Stimulated activated CD4-positive, alpha-beta T cell treated with anti-CD3 and anti-CD28 coated beads, TNF-alpha, amount 100 ng/mL, for 4 hours (primary cell): Measurements from ENCODE around the gene CCNF.

Experiments
- DNase-seq, 3 experiments: peaks; one replicate each; pipeline ENCODE4 v3.0.0-alpha.2; 2020; ENCODE audit warnings: low read depth in 3 of 3

Gene CCNF

DNA sequence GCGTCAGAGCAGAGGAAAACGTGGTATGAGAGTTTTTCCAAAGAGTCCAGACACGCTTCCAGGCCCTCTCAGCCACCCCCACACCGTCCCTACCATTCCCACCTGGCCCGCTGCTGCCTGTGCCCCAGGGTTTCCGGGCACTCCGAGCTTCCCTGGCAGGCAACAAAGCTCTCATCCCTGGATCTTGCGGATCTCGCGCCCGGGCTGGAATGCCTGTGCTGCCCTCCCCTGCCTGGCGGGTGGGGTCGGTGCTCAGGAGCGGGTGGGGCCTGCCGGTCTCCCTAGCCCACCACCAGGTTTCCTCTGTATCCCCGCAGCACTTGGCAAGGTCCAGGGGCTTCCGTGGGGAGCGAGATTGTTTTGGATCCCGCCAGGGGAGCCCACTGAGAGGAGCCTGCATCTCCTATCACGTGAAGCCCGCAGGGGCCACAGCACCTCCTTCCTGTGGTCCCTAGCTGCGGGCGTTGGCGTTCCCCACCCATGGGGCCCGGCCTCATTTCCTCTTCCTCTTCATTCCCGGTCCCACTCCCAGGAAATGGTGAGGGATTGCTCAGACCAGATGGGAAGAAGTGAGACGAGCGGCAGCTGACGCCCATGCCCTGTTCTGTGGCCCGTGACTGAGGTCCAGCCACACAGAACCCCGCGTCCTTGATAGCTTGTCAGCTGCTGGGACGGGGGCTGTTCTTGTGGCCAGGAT is 56.7 kb downstream of the CCNF start:
- no peak for DNase-seq

DNA sequence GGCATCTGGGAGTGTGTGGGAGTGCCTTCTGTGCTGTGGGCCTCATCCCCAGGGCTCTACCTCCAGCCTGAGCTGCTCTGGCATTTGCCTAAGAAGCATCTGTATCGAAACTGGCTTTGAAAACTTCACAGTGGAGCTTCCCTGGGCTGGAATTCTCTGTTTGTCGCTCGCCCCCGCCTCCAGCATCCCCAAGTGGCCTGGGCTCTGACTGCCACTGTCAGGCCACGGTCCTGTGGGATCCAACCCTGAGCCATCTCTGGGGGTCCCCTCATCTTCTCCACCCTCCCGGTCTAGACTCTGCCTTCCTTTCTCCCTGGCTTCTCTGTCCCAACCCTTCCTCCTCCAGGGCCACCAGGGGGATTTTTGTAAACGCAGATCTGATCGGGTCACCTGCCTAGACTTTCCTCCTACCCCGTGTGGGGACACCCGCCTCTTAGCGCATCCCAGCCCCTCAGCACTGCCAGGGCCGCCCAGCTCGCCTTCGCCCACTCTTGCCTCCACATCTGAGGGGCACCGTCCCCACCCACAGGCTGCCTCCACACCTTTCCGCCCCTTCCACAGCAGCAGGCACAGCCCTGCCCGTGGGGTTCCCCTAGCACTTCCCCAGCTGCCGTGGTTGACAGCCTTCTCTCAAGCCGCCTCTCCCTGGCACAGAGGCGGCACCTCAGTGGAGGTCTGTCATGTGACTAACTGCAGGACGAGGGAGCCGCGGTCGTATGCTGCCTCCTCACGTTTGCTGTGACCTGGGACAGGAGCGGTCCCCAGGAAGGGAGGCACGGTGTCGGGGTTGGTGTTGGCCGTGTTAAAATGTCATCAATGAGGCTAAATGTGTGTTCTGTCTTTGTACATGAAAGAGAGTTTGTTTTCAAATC is 57.6 kb downstream of the CCNF start:
- DNase-seq: peak in 2 of 3 experiments; percentile 69 to 79

DNA sequence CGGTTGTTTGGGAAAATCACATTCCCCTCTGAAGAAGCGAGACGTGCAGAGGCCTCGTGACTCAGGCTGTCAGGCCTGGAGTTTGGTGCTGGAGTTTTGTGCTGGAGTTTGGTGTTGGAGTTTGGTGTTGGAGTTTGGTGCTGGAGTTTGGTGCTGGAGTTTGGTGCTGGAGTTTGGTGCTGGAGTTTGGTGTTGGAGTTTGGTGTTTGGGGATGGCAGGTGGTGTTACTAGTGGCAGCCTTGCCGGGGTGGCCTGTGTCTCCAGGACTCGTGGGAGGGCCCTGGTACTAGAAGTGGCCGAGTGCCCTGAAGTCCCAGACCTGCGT is 58.2 kb downstream of the CCNF start:
- DNase-seq: no peak

DNA sequence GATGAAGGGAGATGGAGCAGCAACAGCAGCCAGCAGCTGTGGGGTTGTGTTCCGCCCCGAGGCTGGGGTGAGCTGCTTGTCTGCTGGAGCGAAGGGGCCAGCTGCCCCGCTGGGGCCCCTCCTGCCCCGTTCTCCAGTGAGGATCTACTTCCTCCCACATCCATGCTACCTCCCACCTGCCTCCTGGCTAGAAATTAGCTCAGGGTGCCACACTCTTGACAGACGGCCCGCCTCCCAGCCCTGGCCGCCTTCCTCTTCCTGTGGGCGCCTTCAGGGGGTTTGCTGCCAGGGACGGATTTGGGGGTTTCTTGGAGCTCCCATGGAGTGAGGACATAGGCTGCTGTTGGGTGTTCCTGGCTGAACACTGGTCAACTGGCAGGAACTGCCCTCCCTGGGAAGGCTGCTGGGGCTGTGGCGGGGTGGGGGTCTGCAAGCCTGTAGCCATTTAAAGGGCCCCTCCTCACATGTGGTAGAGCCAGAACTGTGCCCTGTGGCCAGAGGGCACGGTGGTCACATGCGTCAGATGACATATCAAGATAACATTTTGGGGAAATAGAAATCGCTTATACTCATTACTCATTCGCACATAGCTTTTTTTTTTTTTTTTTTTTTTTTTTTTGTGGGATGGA is 58.8 kb downstream of the CCNF start:
- DNase-seq: no peak

DNA sequence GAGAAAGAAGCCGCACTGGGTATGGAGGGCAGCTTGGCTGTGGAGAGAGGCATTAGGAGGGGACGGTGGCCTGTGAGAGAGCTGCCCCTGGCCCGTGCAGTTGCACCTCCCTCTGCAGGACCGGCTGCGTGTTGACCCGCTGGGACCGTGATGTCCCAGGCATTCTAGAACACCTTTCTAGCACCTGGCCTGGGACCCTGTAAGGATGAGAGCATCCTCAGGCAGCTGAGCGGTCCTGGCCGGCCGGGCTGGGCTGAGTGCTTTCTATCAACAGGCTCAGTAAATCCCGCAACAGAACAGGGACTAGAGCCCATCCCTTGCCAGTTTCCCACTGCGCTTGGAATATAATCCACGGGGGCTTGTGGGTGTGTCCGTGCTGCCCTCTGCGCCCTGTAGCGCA is 60.3 kb downstream of the CCNF start:
- DNase-seq: no peak

DNA sequence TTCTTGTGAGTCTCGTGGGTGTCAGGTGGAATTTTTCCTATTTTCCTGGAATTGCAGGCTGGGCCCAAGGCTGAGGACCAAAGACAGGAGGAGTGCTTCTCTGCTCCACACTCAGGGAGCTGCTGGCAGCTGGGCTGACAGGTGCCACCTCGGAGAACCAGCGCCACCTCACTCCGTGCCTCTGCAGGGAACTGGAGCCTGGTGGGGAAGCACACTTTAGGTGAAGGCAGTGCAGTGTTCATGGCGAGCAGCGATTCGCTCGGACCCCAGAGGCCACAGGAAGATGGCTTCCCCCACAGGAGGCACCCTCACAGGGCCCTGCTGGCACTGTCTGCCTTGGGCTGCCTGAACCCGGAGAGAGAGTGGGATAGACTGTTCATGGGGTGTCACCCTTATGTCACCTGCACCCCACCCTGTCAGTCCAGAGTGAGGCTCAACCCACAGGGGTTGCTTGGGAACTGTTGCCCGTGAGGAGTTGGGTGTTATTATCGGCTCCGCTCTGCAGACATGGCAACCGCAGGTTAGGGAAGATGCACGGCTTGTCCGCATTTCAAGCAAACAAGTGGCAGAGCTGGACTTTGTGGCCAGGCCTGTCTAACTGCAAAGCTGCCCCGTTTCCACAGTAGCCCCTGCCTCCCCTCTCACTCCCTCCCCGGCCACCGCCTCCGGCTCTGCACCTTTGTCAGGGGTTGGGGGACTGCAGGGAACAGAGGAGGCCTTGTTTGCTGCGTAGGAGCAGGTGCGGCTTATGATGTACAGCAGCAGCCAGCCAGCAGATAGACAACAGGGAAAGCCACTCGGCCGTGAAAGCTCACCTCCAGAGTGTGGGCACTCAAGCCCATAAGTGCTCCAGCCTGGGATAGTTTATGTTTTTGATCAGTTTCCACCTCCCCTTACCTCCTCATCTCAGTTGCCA is 61.2 kb downstream of the CCNF start:
- DNase-seq: no peak

DNA sequence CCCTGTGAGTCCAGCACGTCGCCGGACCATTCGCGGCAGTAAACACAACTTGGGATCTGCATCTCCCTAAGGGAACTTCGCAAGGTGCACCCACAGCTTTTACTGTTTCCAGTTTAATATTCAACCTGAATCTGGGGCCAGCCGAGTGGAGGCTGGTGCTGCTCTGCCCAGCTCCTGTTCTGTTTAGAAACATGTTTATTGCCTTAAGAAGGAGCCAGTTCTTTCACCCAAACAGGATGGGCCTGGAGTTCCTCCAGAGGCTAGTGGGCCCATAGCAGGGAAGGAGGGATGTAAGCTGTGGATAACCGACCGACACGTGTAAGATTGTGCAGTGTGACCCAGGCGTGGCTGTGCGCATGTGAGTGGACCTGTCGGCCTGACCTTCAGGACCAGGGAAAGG is 63.0 kb downstream of the CCNF start:
- DNase-seq: no peak

DNA sequence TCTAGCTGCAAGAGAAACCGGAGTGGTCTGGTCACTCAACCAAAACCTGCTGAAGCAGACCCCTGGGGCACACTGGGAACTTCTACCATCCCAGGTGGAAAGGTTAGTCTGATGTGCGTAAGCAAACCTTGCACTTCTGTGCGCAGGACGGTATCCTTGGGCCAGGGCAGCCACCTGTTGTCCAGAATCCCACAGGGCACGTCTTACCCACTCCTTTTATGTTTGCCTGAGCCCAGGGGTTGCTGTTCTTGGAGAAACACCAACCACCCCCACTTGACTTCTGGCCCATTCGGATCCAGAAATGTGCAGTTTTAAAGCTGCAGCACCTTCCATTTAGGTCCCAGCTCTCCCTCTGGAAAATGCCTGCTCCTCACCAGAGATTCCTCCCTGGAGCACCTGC is 64.4 kb downstream of the CCNF start:
- DNase-seq: no peak

DNA sequence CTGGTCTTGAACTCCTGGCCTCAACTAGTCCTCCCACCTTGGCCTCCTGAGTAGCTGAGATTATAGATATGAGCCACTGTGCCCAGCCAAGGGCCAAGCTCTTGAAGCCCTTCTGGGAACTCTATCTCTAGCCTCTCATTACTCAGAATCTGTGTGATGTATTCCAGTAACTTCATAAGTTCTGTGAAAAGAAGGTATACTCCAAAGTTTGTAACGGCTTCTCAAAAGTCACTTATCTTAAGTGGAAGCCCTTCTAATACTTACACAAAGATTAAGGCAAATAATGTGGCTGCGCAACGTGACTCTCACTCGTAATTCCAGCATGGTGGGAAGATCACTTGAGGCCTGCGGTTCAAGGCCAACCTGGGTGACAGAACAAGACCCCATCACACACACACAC is 65.4 kb downstream of the CCNF start:
- no peak for DNase-seq

DNA sequence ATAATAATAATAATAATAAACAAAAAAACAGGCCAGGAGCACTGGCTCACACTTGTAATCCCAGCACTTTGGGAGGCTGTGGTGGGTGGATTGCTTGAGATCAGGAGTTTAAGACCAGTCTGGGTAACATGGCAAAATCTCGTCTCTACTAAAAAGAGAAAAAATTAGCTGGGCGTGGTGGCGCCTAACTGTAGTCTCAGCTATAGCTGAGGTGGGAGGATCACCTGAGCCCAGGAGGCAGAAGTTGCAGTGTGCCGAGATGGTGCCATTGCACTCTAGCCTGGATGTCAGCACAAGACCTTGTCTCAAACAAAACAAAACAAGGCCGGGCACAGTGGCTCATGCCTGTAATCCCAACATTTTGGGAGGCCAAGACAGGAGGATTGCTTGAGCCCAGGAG is 65.8 kb downstream of the CCNF start:
- DNase-seq: no peak

DNA sequence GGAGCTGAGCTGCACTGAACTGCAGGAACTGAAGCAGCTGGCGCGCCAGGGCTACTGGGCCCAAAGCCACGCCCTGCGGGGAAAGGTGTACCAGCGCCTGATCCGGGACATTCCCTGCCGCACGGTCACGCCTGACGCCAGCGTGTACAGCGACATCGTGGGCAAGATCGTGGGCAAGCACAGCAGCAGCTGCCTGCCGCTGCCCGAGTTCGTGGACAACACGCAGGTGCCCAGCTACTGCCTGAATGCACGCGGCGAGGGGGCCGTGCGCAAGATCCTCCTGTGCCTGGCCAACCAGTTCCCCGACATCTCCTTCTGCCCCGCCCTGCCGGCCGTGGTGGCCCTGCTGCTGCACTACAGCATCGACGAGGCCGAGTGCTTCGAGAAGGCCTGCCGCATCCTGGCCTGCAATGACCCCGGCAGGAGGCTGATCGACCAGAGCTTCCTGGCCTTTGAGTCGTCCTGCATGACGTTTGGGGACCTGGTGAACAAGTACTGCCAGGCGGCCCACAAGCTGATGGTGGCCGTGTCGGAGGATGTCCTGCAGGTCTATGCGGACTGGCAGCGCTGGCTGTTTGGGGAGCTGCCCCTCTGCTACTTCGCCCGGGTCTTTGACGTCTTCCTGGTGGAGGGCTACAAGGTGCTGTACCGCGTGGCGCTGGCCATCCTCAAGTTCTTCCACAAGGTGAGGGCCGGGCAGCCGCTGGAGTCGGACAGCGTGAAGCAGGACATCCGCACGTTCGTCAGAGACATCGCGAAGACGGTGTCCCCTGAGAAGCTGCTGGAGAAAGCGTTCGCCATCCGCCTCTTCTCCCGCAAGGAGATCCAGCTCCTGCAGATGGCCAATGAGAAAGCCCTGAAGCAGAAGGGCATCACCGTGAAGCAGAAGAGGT is 67.2 kb downstream of the CCNF start:
- no peak for DNase-seq

DNA sequence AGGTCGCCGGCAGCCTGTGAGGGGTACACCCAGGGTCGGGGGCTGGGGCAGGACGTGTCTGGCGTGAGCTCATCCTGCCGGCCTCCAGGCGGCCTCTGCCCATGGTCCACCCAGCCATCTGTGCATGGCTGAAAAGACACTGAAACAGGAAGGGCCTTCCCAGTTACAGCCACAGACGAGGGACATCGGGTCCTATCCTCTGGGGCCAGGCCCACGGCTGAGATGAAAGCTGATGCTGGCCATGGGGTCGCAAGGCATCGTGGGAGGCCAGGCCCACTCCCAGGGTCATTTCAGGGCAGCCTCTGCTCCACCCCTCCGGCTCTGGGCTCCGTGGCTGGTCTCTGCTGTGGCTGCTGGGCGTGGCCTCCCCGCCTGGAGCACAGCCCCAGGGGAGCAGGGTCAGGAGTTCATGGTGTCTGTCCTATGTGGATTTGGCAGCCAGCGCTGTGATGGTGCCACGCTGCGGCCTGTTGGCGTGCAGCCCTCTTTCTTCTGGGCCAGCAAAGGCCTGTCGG is 67.9 kb downstream of the CCNF start:
- DNase-seq: no peak

DNA sequence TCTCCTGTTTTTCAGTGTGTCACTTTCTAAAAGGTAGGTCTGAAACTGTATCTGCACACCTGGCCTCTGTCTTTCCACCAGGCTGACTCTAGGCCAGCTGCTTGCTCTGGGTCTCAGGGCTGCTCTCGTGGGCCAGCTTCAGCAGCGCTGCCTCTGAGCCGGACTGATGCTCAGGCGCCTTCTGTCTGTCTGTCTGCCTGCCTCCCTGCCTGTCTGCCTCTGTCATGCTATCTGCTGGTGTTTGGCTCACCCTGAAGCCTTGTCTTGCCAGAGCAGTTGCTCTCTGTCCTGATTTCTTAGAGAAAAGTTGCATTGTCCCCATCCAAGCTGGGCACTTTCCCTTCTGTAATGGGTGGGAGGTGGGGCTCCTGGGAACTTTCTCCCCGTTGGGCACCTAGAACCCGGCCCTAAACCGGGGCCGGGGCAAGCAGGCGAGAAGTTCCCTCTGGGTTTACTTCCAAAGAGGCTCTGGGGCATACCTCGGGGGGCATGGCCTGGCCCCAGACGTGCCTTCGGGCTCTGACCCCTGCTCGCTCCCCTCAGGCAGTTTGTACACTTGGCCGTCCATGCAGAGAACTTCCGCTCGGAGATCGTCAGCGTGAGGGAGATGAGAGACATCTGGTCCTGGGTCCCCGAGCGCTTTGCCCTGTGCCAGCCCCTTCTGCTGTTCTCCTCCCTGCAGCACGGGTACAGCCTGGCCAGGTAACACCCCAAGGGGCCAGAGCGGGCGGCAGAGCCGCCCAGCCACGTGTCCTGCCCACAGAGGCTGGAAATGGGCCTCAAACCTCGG is 68.6 kb downstream of the CCNF start:
- no peak for DNase-seq

DNA sequence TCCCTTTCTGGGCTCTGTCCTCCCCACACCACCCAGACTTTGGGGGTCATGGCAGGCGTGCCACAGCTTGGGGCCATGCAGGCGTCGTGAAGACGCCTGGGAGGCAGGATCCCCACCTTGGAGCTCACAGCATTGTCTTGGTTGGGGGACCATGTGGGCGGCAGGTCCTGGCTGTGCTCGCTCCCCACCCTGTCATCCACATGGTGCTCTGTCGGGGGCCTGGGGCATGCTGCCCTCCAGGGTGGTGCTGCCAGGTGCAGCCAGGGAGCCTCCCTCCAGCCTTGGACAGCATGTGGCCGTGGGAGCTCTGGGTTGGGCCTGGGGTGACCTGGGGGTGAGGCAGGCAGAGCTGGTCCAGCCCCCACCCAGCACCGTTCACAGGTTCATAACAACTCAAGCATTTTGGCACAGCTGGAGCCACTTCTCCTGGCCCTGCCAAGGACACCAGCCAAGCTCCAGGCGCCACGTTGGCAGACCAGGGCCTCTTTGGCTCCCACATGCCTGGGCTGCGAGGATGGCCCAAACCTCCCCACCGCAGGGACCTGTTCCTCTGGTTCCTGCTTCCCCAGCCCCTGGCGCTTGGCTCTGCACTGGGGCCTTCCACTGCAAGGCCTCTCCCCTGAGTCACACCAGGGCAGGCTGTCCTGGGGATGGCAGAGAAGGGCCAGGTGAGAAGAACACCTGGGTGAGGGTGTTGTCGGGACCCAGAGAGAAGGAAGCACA is 69.4 kb downstream of the CCNF start:
- DNase-seq: no peak

DNA sequence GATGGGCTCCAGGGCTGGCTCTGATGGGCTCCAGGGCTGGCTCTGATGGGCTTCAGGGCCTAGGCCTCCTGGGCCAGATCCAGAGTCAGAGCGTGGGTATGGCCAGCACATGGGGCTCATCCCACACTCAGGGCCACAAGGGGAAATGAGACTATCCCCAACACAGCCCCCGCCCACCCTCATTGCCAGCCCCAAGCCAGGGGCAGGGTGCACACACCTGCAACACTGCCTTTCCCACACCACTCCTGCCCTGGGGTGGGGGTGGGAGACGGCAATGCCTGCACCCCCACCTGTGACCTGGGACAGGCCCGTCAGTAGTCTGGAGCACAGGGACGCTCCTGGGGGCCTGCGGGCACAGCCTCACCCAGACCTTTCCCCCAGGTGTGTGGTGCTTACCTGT is 70.2 kb downstream of the CCNF start:
- DNase-seq: no peak

DNA sequence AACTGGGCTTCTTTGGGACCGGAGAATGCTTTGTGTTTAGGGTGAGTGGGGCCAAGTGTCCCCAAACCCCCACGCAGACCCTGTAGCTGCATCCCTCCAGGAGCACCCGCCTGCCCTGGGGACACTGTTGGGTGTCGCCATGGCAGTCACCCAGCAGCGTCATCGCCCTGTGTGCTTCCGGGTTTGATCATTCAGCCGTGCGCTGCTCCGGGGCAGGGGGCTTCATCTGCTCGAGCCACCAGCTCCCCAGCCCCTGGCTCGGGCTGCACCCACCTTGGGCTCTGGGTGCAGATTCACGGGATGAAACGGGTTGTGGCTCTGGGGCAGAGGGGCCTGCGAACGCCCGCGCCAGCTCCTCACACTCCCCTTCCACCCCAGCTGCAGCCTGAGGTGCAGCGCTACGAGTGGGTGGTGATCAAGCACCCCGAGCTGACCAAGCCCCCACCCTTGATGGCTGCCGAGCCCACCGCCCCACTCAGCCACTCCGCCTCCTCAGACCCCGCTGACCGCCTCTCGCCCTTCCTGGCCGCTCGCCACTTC is 70.7 kb downstream of the CCNF start:
- no peak for DNase-seq

DNA sequence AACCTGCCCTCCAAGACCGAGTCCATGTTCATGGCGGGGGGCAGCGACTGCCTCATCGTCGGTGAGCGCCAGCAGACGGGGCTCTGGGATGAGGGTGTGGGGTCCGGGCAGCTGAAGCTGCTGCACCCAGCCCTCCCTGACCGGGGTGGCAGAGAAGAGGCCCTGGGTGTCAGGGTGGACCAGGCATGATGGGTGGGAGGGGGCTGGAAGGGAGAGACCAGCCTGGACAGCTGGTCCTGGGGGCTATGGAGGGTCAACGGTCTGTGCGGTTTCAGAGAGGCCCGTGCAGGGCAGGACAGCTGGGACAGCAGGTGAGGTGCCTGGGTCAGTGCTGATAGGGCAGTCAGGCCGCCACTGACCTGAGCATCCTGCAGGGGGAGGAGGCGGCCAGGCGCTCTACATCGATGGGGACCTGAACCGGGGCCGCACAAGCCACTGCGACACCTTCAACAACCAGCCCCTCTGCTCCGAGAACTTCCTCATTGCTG is 71.2 kb downstream of the CCNF start:
- DNase-seq: no peak

DNA sequence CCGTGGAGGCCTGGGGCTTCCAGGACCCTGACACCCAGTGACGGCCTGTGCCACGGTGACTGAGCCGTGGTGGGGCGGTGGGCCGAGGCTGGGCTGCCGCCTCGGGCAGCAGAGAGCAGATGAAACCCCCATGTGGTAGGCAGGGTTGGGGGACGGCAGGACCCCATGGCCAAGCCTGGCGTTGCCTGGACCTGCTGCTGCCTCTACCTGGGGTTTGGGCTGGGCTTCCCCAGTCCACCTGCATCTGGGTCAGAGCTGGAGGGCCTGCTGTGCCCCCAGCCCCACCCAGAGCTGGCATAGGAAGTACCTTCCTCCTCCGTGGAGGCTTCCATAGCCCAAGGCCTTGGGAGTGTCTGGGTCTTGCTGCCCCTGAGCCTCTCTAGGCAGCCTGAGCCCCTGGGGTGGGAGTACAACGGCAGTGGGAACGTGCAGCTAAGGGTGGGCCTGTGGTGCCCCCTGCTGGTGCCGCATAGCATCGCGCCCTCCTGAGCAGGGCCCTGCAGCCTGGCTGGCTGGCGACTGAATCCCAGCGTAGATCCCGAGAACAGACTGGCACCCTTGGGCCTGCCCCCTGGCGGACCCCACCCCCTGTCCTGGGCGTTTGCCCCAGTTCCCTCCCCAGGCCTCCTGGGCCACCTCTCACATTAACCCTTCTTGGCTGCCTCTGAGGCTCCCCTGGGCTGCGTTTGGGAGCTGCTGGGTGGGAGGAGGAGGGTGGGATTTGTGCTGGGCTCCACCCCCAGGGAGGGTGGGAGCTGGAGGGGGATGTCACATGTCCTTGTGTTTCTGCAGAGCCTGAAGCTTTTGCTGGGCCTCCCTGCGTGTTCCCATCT is 71.9 kb downstream of the CCNF start:
- DNase-seq: peak; percentile 64 to 65 (median 64)
